ENCODE measurements around the gene EXTL1. TPM values are rescaled to one million over a fixed set of nuclear protein-coding genes. Genes with fewer than 3 reads are reported as not detected.

EXTL1 gene
- total RNA-seq, 6 experiments from 2014 or later = 0.06 to 0.19 TPM; not detected in 4

- Histone ChIP-seq H3K36me3 (no peaks in the 10 kb centered on the region), H3K27ac (no peak overlapping the region), H3K9me3 (no peaks in the 10 kb centered on the region), H3K4me1 (no peaks in the 10 kb centered on the region), H3K27me3 (no peaks in the 10 kb centered on the region), H3K4me3 (no peak overlapping the region)
- 84% methylated on average over 7 of the region's 10 CpGs for WGBS (ENCODE audit: insufficient coverage, low coverage, low lambda C conversion rate, missing lambda C conversion rate)
- intact Hi-C loops (cut with DNase I) = no loop called here
- TF ChIP-seq CTCF (IDR thresholded peaks at IDR 0.05) = no peak
- TF ChIP-seq POLR2A (IDR thresholded peaks at IDR 0.05) = no peak
- no peak for DNase-seq
- ATAC-seq = no peak
Measured at GRCh38 chr1:26016258-26016952, 5.2 kb upstream of the EXTL1 start.

GRCh38 chr1:26016953-26017545, 4.5 kb upstream of the EXTL1 start:
- Histone ChIP-seq H3K36me3 (no peaks in the 10 kb centered on the region), H3K4me3 (no peak overlapping the region), H3K4me1 (no peaks in the 10 kb centered on the region), H3K27me3 (no peaks in the 10 kb centered on the region), H3K27ac (no peak overlapping the region), H3K9me3 (no peaks in the 10 kb centered on the region)
- intact Hi-C loops (cut with DNase I) = no loop called here
- WGBS (ENCODE audit: insufficient coverage, low coverage, low lambda C conversion rate, missing lambda C conversion rate) = 66% methylated on average over 3 of the region's 6 CpGs
- TF ChIP-seq CTCF (IDR thresholded peaks at IDR 0.05) (no peak), POLR2A (IDR thresholded peaks at IDR 0.05) (no peak)
- DNase-seq = no peak
- ATAC-seq = no peak

- Histone ChIP-seq H3K27ac (no peak overlapping the region), H3K9me3 (no peaks in the 10 kb centered on the region), H3K4me3 (no peak overlapping the region), H3K4me1 (no peaks in the 10 kb centered on the region), H3K36me3 (no peaks in the 10 kb centered on the region), H3K27me3 (no peaks in the 10 kb centered on the region)
- TF ChIP-seq POLR2A (IDR thresholded peaks at IDR 0.05) = no peak
- no peak for TF ChIP-seq CTCF (IDR thresholded peaks at IDR 0.05)
- ATAC-seq = no peak
- 39% methylated on average over 2 of the region's 6 CpGs for WGBS (ENCODE audit: insufficient coverage, low coverage, low lambda C conversion rate, missing lambda C conversion rate)
- intact Hi-C loops (cut with DNase I) = no loop called here
- DNase-seq = no peak
Measured at GRCh38 chr1:26017606-26018005, 4.0 kb upstream of the EXTL1 start.

- DNase-seq (no peak), ATAC-seq (no peak)
- no peak for TF ChIP-seq POLR2A (IDR thresholded peaks at IDR 0.05)
- TF ChIP-seq CTCF (IDR thresholded peaks at IDR 0.05) = no peak
- Histone ChIP-seq H3K36me3 (no peaks in the 10 kb centered on the region), H3K9me3 (no peaks in the 10 kb centered on the region), H3K27ac (no peak overlapping the region), H3K4me1 (no peaks in the 10 kb centered on the region), H3K4me3 (no peak overlapping the region), H3K27me3 (no peaks in the 10 kb centered on the region)
- intact Hi-C loops (cut with DNase I) = no loop called here
- WGBS (ENCODE audit: insufficient coverage, low coverage, low lambda C conversion rate, missing lambda C conversion rate) = 73% methylated on average over 5 of the region's 8 CpGs
Measured at GRCh38 chr1:26019641-26020315, 1.8 kb upstream of the EXTL1 start.
